HG02798 (cell line): ENCODE data around the gene VPS26B.

ENCODE experiments used
- ATAC-seq: cut with Tn5 transposase; IDR thresholded peaks from one replicate; pipeline ENCODE4 v1.9.1; 2021; ENCODE audit warnings: mild to moderate bottlenecking; ENCODE audit not compliant: unreplicated experiment, poor library complexity

VPS26B gene

DNA sequence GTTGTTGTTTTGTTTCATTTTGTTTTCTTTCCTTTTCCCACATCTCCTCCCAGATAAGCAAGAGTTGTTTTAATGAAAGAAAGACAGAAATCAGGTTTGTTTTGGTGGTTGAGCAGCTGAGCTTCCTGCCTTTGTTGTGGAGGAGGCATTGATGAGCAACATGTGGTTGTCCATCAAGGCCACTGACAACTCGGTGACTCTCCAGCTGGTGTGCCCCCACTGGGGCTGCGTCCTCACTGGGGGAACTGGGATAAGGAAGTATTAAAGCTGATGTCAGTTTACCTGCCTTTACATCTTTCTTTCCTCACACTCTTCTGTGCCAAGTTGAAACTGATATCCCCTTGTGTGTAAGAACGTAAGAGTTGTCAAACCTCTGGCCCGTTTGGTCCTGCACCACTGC lies 5.9 kb downstream of the VPS26B start:
- ATAC-seq: no peak

DNA sequence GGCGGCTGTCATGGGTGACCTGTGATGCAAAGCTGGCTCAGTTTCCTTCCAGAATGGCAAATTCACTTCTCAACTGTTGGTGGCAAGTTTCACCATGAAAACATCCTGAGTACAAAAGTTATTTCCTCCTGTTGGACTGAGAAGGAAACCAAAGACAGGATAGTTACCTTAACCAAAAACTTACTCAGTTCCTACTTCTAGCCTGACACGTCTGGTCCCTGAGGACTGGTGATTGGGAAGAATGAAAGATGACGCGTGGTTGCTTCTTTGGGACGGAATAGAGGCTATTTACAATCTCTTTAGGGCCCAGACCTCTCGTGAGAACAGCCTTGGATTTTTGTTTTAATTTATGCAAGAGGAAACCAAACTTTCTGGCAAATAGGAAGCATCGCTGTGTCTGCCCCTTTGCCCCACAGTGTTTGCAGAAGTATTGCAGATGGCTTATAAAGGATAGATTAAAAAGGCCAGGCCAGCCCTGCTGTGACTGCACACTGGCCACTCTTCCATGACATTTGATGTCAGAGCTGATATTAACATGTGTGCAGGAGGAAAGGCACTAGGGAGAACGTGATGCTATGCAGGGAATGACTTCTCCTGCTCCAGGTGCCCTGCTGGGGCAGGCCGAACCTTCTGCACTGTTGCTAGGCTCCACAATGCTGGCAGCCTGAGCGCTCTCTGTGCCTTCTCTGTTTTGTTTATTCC lies 7.6 kb downstream of the VPS26B start:
- no peak for ATAC-seq

DNA sequence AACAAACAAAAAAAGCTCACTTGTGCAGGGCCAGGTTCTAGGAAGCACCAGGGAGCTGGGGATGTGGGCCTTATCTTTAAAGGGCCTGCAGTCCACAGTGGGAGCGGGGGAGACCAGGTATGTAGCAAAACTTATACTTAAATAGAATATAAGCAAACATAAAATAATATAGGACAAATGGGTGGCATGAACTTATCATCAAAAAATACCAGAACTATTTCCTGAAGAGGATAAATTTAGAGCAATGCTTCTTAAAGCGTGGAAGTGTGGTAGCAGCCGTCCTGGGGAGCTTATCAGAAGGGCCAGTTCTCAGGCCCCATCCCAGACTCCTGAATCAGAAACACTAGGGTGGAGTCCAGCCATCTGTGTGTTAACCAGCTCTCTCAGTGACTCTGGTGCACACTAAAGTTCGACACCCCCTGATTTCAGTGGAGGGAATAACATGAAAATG lies 9.3 kb downstream of the VPS26B start:
- no peak for ATAC-seq

DNA sequence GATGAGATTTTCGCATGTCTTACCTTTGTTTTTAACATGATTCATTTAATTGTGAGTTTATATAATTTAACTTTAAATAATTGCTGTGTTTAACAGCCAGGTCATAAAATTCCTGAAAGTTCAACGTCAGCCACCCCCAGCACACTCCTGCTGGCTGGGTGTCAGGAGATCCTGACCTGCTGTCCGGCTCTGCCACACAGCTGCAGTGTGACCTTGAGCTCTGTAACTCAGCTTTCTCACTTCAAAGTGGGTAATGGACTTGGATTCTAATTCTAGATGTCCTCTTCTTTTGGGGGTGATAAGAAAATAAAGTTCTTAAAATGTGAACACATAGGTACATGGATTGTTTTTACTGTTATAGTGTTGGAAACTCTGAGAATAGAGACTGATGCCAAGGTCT lies 10.9 kb downstream of the VPS26B start:
- no peak for ATAC-seq

DNA sequence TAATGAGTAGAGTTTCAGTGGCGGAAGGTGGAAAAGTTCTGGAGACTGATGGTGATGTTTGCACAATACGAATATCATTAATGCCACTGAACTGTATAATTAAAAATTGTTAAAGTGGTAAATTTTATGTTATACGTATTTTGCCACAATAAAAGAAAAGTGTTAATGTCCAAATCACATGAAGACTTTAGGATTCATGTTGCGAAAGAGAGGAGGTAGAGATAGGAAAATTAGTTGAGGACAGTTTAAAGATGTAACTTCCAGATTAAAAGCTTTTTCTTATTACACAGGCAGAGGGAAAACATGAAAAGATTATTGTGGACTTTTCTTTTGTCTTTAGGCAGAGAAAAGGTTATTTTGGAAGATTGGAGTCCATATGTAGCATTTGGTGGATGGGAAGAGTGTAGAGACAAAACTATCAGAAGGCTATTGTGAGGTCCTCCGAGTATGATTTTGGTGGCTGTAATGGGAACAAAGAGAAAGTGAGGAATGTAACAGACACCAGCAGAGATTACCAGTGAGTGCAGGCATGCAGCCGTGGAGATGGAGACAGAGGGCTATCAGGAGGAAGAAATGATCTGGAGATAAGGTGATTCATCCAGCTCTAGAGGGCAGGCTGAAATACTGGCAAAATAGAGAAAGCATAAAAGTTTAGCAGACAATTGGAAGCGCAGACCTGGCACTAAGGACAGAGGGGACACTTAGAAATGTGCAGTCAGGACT lies 12.5 kb downstream of the VPS26B start:
- no peak for ATAC-seq

DNA sequence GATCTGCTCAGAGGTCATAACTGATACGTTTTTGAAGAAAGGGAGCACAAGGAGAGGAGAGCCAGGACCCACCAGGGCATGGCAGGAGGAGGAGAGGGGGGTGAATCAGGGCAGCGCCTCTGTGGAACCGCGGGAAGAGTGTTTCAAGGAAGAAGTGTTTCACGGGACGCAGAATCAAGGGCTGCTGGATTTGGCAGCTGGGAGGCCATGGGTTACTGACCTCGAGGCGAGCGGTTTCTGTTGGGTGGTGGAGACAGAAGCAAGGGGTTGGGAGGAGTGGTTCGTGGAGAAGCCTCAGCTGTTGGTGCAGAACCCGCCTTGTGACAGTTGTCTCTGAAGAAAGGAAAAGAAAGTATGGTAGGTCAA lies 13.1 kb downstream of the VPS26B start:
- no peak for ATAC-seq

DNA sequence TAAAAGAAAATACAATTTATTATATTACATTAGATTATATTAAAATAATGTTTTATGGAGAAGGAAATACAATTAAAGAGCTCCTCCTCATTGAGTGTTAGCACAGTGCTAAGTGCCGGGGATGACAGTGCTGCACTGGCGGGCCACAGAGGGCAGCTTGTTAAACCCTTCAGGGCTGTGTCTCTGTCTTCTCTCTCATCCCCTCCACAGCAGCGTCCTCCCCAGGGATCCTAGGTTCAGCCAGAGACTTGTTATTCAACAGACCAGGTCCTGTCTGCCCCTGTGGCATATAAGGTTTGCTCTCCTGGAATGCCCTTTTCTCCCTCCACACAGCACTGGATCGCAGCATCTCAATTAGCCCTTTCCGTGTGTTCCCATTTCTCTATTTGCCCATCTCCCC lies 14.5 kb downstream of the VPS26B start:
- ATAC-seq: no peak

DNA sequence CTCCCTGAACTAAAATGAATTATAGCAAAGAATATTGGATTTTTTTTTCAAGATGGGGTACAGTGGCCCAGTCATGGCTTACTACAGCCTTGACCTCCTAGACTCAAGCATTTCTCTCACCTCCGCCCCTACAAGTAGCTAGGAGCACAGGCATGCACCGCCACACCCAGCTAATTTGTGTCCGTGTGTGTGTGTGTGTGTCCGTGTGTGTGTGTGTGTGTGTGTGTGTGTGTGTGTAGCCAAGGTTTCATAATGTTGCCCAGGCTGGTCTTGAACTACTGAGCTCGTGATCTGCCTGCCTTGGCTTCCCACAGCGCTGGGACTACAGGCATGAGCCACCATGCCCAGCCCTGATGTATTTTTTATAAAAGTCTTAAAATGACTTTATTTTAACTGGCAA lies 16.1 kb downstream of the VPS26B start:
- no peak for ATAC-seq

DNA sequence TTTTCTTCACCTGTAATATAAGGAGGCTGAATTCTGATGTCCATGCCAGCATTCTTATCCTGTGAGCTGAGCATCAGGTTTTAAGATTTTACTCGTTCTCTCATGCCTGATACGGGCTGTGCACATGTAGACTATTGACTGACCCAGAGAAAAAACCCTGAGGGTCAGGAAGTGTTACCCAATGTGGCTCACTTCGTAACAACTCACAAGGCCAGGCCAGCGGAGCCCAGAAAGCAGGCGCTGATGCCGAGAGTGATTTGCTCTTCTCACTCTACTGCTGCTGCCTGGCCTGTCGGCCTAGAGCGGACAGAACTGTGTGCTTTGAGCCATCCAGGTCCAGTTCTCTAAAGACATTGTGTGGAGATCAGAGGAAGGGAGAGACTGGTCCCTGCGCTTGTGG lies 17.9 kb downstream of the VPS26B start:
- ATAC-seq: no peak

DNA sequence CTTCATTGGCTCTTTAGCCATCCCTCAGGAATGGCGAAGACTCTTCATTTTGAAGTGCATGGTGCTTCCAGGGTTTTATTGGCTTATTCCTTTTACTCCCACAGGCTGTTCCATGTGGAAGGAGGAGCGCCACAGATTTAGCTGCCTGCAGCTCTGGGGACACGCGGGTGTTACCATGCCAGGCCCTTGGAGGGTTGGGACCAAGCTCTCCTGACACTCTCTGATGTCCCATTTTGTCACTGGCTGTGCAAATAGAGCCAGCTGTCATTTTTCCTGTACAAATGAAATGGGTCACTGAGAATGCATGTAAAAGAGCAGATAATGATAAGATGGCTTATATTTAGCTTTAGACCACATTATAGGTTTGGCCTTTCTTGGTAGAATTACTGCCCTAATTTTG lies 19.4 kb downstream of the VPS26B start:
- ATAC-seq: no peak

DNA sequence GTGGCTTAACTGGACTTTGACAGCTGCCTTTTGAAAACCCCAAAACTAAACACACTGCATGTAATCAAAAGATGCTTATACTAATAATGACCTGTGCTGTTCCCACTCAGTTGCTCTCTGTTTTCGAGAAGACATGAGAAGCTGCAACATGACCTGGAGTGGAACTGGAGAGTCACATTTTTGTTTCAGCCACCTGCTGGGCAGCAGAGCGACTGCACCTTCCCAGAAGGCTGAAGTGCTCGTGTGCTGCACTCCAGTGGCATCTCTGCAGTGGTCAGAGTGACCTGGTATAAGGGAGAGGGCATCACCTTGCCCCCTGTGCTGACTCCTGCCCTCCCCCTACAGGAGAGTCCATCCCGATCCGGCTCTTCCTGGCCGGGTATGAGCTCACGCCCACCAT lies 20.1 kb downstream of the VPS26B start:
- ATAC-seq: peak; percentile 78

DNA sequence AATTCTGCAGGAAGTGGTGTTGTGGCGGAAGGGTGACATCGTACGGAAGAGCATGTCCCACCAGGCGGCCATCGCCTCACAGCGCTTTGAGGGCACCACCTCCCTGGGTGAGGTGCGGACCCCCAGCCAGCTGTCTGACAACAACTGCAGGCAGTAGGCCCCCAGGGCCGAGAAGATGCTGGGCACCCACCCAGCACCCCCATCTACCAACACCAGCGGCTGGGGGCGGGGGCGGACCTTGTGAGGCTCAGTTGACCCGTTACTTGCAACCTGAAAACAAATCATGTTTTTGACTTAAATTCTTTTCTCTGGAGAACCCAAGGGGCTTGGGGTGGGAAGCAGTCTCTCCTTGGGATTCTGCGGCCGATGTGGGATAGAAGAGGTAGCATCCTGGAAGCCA lies 21.0 kb downstream of the VPS26B start:
- ATAC-seq: no peak

DNA sequence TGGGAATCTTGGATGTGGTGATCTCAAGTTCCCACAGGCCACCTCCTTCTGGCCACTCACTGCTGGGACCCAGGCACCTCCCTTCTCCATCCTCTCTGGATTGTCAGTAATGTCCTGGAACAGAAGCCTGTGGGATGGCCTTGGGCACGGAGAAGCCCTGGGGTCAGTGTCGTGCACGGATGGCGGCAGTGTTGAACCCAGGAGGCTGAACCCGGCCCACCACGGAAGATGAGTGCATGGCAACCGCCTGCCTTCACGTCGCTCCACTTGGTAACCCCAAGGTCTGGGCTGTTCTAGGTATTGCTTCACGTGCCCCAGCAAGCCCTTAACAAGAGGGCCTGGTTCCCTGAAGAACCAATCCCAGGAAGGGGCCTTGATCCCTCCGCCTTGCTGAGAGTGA lies 21.6 kb downstream of the VPS26B start:
- no peak for ATAC-seq

DNA sequence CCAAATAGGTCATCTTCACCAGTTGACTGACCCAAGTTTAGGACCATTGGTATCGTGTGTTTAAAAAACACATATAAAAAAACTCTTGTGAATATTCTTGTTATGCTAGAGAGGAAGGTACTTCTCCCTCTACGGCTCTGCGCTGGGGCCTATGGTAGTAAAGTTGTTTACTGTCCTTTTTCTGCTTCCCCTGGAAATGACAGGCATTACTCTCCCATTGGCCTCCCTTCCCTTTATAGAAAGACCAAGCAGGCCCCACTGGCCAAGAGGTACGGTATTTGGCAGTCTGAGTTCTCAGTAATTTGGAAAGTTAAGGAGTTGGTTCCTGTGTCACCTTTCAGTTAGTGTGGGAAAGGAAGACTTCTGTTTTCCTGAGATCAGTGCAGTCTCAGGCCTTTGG lies 22.2 kb downstream of the VPS26B start:
- no peak for ATAC-seq

DNA sequence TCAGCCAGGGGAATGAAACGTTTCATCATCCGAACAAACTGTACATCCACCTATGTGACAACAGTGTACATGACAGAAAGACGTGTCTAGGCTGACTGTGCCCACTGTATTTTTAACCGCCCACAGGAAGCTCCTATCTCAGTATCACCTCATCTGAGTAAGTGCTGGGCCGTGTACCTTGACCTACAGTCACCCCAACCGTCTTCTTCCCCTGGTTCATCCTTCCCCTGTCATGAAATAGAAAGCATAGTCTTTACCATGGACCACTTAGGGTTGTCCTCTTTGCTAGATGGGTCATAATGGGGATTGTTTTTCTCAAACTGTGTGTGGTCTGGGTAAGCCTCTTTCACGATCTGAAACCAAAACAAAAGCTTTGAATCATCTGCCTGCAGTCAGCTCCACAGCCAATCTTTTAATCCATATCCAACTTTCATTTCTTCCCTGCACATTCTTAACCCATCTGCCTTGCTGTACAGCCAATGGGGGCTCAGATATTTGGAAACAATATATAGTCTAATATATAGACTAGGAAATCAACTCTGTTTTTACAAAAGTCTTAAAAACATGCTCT lies 24.5 kb downstream of the VPS26B start:
- no peak for ATAC-seq

DNA sequence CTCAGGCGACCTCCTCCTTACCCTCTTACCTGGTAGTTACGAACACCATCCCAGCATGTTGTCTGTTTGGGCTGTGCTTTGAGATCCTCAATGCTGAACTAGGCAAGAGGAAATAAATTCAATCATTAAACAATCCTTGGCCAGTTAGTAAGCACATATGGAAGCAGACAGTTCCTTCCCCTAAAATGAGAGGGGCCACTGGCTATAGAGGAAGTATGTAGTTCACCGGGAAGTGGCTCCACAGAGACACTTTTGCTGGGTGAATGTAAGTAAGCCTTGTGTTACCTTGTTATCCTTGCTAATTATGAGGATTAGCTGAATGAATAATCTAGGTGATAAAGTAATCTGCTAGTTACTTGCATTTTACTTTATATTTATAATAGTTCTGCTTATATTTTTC lies 25.8 kb downstream of the VPS26B start:
- no peak for ATAC-seq

DNA sequence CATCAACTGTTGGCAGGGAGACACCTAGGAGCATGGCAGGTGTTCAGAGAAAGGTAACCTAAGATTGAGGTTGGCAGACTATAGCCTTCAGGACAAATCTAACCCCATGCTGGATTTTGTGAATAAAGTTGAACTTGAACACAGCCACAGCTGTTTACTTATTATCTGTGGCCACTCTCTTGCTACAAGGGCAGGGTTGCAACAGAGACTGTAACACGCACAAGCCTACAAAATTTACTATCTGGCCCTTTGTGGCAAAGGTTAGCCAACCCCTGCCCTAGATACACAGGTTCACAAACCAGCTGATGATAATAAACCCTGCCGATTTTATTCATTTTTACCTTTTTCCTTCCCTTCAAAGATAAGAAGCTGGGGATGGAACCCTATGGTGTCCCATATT lies 26.2 kb downstream of the VPS26B start:
- no peak for ATAC-seq

DNA sequence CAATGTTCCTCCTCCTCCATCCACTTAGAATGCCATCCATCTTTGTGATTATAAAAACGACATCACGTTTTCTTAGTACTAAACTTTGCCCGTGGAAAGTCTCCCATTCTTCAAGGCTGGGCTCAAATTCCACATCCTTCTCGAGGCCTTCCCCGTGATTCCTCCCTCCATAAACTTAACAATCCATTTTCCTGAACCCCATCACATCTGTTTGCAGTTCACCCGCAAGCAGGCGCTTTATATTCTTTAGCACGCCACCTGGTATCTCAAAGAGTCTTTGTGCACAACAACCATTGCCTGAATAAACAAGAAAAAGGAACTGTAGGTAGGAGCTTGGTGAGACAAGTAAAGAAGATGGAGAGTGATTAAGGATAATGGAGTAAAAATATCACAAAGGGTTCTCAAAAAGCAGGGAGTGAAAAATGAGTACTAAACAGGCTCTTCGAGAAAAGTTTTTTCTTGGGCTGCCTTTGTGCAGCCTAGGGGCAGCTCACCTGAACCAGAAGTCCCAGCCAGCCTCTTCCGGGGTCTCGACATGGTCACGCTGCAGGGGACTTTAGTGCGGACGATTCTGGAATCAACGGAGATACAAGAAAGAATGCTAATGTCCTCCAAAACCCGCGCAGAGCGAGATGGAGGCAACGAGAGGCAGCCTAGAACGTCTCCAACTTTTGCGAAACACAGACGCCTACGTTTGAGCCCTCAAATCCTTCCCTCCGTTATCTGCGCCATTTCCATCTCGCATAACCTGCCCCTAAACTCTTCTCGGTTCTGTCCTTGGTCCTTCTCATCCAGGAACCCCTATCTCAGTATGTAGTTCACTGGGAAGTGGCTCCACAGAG lies 28.1 kb downstream of the VPS26B start:
- no peak for ATAC-seq

DNA sequence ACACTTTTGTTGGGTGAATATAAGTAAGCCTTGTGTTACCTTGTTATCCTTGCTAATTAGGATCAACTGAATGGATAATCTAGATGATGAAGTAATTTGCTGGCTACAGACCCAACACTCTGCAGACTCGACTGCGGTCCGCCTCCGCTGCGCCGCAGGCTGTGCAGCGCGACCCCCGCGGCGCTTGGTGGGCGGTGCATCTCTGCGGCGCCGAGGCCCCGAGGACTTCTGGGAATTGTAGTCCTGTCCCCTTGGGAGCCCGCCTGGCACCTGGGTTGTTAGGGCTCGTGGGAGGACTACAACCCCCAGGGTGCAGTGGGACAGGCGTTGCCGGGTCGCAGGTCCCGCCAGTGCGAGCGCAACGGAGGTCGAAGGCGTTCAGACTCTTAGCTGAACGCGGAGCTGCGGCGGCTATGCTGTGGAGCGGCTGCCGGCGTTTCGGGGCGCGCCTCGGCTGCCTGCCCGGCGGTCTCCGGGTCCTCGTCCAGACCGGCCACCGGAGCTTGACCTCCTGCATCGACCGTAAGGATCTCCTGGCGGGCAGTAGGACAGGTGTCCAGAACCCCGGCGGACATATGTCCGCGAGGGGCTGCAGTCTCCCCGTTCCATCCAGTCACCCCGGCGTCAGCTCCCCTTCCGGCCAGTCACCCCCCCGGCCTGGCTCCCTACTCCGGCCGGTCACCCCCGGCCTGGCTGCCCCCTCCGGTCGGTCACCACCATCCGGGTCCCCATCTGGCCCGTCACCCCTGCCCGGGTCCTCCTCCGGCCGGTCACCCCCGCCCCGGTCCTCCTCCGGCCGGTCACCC lies 28.9 kb downstream of the VPS26B start, which contains the start of the genes ACAD8 and THYN1:
TSS of gene ACAD8 (plus strand) at position 381 of the 806 bp plus-strand sequence. CDS start at position 414, 33 bp downstream.
TSS of gene THYN1 (minus strand) at position 165 of the 806 bp plus-strand sequence. CDS start 470 bp downstream, outside the sequence.
- peak; percentile 100 for ATAC-seq
